Body of pancreas (tissue), 4 donors: ENCODE data around the gene TMEM245. TPM values are rescaled to one million over a fixed set of nuclear protein-coding genes. Genes with fewer than 3 reads are reported as not detected.

ENCODE experiments used
- ATAC-seq: fragments of 150-250 bp; one replicate; pipeline ENCODE4 v1.9.1; 2016
- DNase-seq, 4 donors: peaks; one replicate each; pipeline ENCODE4 v3.0.0-alpha.2; 2019
- H3K27ac ChIP-seq, 4 donors: fragments of 200-600 bp; sonication (generic); 1 replicate in 3 of 4; 2 replicates in 1 of 4; pipeline versions ENCODE4 v1.5.1 to v1.6.1; 2016 to 2019; ENCODE audit warnings: mild to moderate bottlenecking in 1 of 4, mixed read lengths in 1 of 4, moderate library complexity in 1 of 4
- H3K27me3 ChIP-seq, 2 donors: fragments of 200-600 bp; sonication (generic); one replicate each; pipeline ENCODE4 v1.6.0; 2016; ENCODE audit warnings: mild to moderate bottlenecking in 1 of 2
- H3K36me3 ChIP-seq, 2 donors: fragments of 200-600 bp; sonication (generic); replicated peaks in 1 of 2; 2 replicates each; pipeline ENCODE4 v1.5.1; 2016; ENCODE audit warnings: low read depth in 2 of 2; ENCODE audit not compliant: insufficient read depth in 1 of 2
- H3K4me1 ChIP-seq: fragments of 200-600 bp; sonication (generic); one replicate; pipeline ENCODE4 v1.6.0; 2016
- H3K4me3 ChIP-seq, 2 donors: fragments of 200-600 bp; sonication (generic); 1 replicate in 1 of 2; 2 replicates in 1 of 2; pipeline ENCODE4 v1.5.1; 2016 to 2019
- H3K9me3 ChIP-seq, 3 donors: fragments of 200-600 bp; sonication (generic); 1 replicate in 2 of 3; 2 replicates in 1 of 3; pipeline ENCODE4 v1.5.1; 2016
- POLR2A ChIP-seq, 3 donors: fragments of 450-650 bp; IDR thresholded peaks; one replicate each; pipeline ENCODE4 v1.6.1; 2016; ENCODE audit warnings: antibody characterized with exemption in 3 of 3, mild to moderate bottlenecking in 2 of 3
- WGBS, 2 donors: methylation state at CpG; one replicate each; pipeline ENCODE4 v1.1.5; 2017; 5-methylcytosine and 5-hydroxymethylcytosine counted together
- intact Hi-C: fragments of 100-400 bp; cut with DNase I; formaldehyde crosslinking; loops from one replicate; pipeline ENCODE4 v1.15.1; 2023
- total RNA-seq, 2 donors: library from RNA; depleted of rRNA; stranded (reverse); fragments of >200 nt; gene quantifications; one replicate each; pipeline ENCODE4 v1.1.0, GENCODE V29; 2016
- TF ChIP-seq, protein P1 (sequence below), 7 experiments: fragments of 450-650 bp in 4 of 7; fragments of 200-600 bp in 3 of 7; sonication (generic) in 3 of 7; IDR thresholded peaks; one replicate each; pipeline ENCODE4 v1.5.1; 2016 to 2019; ENCODE audit warnings: antibody characterized with exemption in 7 of 7

The TMEM245 gene
- total RNA-seq, 2 donors from 2014 or later: 38.9 to 47.0 TPM

DNA sequence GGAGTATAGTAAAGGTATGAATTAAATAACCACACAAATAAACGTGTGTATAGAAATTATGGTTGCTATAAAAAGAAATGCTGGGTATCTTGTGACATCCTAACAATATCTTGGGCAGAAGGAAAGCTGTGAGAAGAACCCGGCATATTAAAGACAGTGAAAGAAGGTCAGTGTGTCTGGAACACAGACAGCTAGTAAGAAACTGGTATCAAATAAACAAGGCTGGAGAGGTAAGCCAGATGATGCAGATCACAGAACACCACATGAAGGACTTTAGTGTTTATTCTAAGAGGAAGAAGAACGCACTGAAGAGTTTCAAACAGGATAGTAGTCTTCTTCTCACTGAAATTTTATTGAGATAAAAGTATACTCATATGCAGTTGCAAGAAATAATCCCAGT, 24.4 kb downstream of the TMEM245 start:
- peaks cover 0 to 6% of the 10 kb centered on the region in 2 donors for H3K36me3 ChIP-seq
- TF ChIP-seq, protein P1, sequence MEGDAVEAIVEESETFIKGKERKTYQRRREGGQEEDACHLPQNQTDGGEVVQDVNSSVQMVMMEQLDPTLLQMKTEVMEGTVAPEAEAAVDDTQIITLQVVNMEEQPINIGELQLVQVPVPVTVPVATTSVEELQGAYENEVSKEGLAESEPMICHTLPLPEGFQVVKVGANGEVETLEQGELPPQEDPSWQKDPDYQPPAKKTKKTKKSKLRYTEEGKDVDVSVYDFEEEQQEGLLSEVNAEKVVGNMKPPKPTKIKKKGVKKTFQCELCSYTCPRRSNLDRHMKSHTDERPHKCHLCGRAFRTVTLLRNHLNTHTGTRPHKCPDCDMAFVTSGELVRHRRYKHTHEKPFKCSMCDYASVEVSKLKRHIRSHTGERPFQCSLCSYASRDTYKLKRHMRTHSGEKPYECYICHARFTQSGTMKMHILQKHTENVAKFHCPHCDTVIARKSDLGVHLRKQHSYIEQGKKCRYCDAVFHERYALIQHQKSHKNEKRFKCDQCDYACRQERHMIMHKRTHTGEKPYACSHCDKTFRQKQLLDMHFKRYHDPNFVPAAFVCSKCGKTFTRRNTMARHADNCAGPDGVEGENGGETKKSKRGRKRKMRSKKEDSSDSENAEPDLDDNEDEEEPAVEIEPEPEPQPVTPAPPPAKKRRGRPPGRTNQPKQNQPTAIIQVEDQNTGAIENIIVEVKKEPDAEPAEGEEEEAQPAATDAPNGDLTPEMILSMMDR (IDR thresholded peaks at IDR 0.05): no peak
- TF ChIP-seq POLR2A (IDR thresholded peaks at IDR 0.05): no peak
- peaks cover 67% of the 10 kb centered on the region for H3K4me1 ChIP-seq
- intact Hi-C loops: no loop called here
- no peaks in the 10 kb centered on the region for H3K9me3 ChIP-seq
- peak overlapping the region in 2 of 4 donors; percentile 16 to 29 for H3K27ac ChIP-seq
- WGBS, 2 donors: 75 to 80% methylated on average over 3 of the region's 3 CpGs
- DNase-seq (no peak), ATAC-seq (no peak)
- H3K4me3 ChIP-seq: no peak overlapping the region
- H3K27me3 ChIP-seq: no peaks in the 10 kb centered on the region

DNA sequence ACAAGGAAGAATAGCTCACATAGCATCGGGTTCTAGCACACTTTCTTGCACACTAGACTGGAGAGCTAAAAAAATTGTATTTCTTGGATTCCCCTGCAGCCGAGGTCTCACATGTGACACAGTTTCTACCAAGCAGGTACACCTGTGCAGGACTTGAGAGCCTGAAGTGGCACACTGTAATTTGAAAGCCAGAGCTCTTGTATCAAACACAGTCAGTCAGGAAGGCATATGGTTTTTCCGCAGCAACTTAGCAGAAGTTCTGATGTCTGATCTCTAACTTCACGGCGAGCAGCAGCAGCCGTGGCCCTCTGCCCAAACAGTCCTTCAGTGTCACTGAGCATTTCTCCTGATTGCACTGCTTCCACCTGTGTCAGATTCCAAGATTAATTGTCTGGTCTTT, 25.5 kb downstream of the TMEM245 start:
- TF ChIP-seq POLR2A (IDR thresholded peaks at IDR 0.05): no peak
- TF ChIP-seq, protein P1 (IDR thresholded peaks at IDR 0.05): no peak
- H3K27ac ChIP-seq: peak overlapping the region in 2 of 4 donors; percentile 29 to 33
- H3K36me3 ChIP-seq: peaks cover 0 to 10% of the 10 kb centered on the region in 2 donors
- WGBS, 2 donors: 25 to 35% methylated on average over 6 of the region's 6 CpGs
- intact Hi-C loops: no loop called here
- no peak overlapping the region for H3K4me3 ChIP-seq
- H3K9me3 ChIP-seq: no peaks in the 10 kb centered on the region
- DNase-seq (peak in 2 of 4 donors; percentile 25 to 45), ATAC-seq (no peak)
- peaks cover 58% of the 10 kb centered on the region for H3K4me1 ChIP-seq
- H3K27me3 ChIP-seq: no peaks in the 10 kb centered on the region

DNA sequence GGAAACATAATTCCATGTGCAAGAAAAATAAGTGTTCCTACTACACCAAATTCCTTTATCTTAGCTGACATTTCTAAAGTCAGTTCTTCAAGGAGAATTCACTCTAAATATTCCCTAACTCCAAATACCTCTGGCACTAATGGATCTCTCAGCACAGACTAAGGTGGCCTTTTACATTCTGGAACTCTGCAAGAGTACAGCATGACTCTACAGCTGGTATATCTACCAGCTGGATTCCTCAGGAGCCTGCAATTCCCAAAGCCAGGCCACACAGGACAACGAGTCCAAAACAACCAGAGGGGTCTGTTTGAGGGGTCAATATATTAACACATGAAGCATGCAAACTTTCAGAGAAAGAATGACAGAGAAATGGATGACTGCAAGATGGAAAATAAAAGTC, 27.2 kb downstream of the TMEM245 start:
- no peak overlapping the region for H3K27ac ChIP-seq
- peaks cover 41% of the 10 kb centered on the region for H3K4me1 ChIP-seq
- no peaks in the 10 kb centered on the region for H3K9me3 ChIP-seq
- H3K4me3 ChIP-seq: no peak overlapping the region
- 44 to 79% methylated on average over 1 of the region's 1 CpG for WGBS, 2 donors
- H3K27me3 ChIP-seq: no peaks in the 10 kb centered on the region
- TF ChIP-seq, protein P1 (IDR thresholded peaks at IDR 0.05): no peak
- no peak for TF ChIP-seq POLR2A (IDR thresholded peaks at IDR 0.05)
- ATAC-seq (no peak), DNase-seq (no peak)
- intact Hi-C loops: no loop called here
- H3K36me3 ChIP-seq: peaks cover 0 to 15% of the 10 kb centered on the region in 2 donors

DNA sequence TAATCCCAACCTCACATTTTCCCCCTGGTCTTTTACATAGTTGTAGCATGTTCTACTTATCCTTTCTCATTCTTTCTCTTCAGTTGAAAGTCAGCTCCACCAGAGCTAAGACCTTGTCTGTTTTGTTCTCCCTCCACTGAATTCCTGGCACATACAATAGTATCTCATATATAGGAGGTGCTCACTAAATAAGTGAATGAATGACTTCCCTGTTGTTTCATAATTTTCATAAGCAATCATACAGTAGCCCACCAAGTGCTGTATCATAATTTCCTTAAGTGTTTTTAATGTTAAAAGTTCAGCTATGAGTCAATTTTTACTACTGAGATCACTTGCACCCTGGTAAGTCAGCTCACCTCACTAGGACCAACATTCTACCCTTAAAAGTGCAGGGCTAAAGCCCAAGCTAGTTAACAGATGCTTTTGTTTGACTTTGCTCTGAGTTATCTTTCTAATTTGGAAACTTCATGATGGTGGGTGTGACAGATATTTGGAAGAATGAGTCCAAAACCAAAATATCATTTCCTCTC, 27.6 kb downstream of the TMEM245 start:
- no peak for DNase-seq
- Histone ChIP-seq H3K36me3 (peaks cover 0 to 15% of the 10 kb centered on the region in 2 donors), H3K27me3 (no peaks in the 10 kb centered on the region), H3K4me1 (peaks cover 37% of the 10 kb centered on the region), H3K9me3 (no peaks in the 10 kb centered on the region), H3K4me3 (no peak overlapping the region), H3K27ac (no peak overlapping the region)
- no peak for TF ChIP-seq POLR2A (IDR thresholded peaks at IDR 0.05)
- TF ChIP-seq, protein P1 (IDR thresholded peaks at IDR 0.05): no peak
- no peak for ATAC-seq
- intact Hi-C loops: no loop called here

DNA sequence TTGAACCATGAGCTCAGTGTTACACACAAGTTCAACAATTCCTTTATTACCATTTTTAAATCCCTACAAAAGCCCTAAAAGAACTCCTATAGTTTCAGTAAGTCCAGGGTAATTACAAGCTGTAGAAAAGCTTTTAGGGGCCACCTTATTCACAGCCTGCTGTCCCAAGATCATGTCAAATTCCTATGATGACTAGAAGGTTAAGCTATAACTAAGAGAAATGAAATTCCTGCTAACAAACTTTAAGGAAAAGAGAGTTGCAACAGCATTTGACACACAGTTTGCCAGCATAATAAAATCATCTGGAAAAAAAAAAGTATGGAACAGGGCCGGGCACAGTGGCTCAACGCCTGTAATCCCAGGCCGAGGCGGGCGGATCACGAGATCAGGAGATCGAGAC, 31.5 kb downstream of the TMEM245 start:
- ATAC-seq: no peak
- intact Hi-C loops: no loop called here
- Histone ChIP-seq H3K27me3 (no peaks in the 10 kb centered on the region), H3K9me3 (no peaks in the 10 kb centered on the region), H3K4me3 (no peak overlapping the region), H3K27ac (no peak overlapping the region), H3K36me3 (peaks cover 0 to 19% of the 10 kb centered on the region in 2 donors), H3K4me1 (no peaks in the 10 kb centered on the region)
- TF ChIP-seq, protein P1 (IDR thresholded peaks at IDR 0.05): no peak
- TF ChIP-seq POLR2A (IDR thresholded peaks at IDR 0.05): no peak
- DNase-seq: no peak
- WGBS, 2 donors: 94 to 99% methylated on average over 7 of the region's 7 CpGs
